ENCODE results near the gene ULK3.

DNA sequence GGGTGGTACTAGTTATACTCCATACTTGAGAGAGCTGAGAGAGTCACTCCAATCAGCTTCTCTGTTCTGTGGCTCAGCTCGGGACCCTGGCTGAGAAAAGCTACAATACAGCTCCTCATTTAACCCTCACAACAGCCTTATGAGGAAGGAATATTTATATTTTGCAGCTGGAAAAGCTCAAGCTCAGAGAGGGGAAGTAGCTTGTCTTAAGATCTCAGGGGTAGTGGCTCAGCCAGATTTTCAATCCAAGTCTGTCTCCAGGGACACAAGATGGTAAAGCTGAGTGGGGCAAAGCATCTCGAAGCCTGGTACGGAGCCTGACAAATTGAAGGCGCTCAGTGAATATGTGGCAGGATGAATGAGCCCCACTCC lies 15.4 kb upstream of the ULK3 start:
- TF ChIP-seq, protein P1, sequence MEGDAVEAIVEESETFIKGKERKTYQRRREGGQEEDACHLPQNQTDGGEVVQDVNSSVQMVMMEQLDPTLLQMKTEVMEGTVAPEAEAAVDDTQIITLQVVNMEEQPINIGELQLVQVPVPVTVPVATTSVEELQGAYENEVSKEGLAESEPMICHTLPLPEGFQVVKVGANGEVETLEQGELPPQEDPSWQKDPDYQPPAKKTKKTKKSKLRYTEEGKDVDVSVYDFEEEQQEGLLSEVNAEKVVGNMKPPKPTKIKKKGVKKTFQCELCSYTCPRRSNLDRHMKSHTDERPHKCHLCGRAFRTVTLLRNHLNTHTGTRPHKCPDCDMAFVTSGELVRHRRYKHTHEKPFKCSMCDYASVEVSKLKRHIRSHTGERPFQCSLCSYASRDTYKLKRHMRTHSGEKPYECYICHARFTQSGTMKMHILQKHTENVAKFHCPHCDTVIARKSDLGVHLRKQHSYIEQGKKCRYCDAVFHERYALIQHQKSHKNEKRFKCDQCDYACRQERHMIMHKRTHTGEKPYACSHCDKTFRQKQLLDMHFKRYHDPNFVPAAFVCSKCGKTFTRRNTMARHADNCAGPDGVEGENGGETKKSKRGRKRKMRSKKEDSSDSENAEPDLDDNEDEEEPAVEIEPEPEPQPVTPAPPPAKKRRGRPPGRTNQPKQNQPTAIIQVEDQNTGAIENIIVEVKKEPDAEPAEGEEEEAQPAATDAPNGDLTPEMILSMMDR (IDR thresholded peaks at IDR 0.05): no peak
- TF ChIP-seq POLR2AphosphoS5 (IDR thresholded peaks at IDR 0.05; ENCODE audit: insufficient read depth in 1 of 2, low read depth in 1 of 2) (no peak), POLR2A (IDR thresholded peaks at IDR 0.05) (no peak)

All from vagina (tissue), 2 donors.